ENCODE measurements around the gene MTTP.

- TF ChIP-seq BHLHE40 (IDR thresholded peaks at IDR 0.05; ENCODE audit: borderline replicate concordance) (no peak), TARDBP (IDR thresholded peaks at IDR 0.05) (no peak), ELF4 (IDR thresholded peaks at IDR 0.05) (no peak)
Observed at GRCh38 chr4:99585516-99585915, 10.9 kb downstream of the MTTP start.
